WI38 (cell line): ENCODE results near the gene C17orf78.
"Not testable (repeated sequence)": the region's sequence is repeated elsewhere in the genome, so short reads cannot be mapped to it uniquely, and the experiment has no call there.

Experiments used
- H3K4me3 ChIP-seq: 2 replicates; pipeline ENCODE4 v1.5.1; 2011; ENCODE audit warnings: low read depth, mild to moderate bottlenecking, control low read depth, low read length
- CTCF ChIP-seq: IDR thresholded peaks from 2 replicates; pipeline ENCODE4 v1.5.1; 2012; ENCODE audit warnings: low read depth, mild to moderate bottlenecking, control low read depth, low read length

The C17orf78 gene

GRCh38 chr17:37429039-37429438 is 53.3 kb downstream of the C17orf78 start:
- no peak for TF ChIP-seq CTCF
- no peak overlapping the region for H3K4me3 ChIP-seq

GRCh38 chr17:37429453-37429852 is 53.7 kb downstream of the C17orf78 start:
- TF ChIP-seq CTCF, result no peak
- H3K4me3 ChIP-seq, result no peak overlapping the region

- H3K4me3 ChIP-seq, result no peak overlapping the region
- TF ChIP-seq CTCF, result no peak
Measured at GRCh38 chr17:37430051-37430627, 54.4 kb downstream of the C17orf78 start.

- no peak for TF ChIP-seq CTCF
- H3K4me3 ChIP-seq, result no peak overlapping the region
Measured at GRCh38 chr17:37432671-37433070, 56.9 kb downstream of the C17orf78 start.

GRCh38 chr17:37438141-37438540 is 62.4 kb downstream of the C17orf78 start:
- no peak for TF ChIP-seq CTCF
- H3K4me3 ChIP-seq, result no peak overlapping the region

- H3K4me3 ChIP-seq, result no peak overlapping the region
- TF ChIP-seq CTCF, result no peak
Measured at GRCh38 chr17:37440424-37440823, 64.6 kb downstream of the C17orf78 start.

GRCh38 chr17:37441369-37442014 is 65.7 kb downstream of the C17orf78 start:
- not testable (repeated sequence) for H3K4me3 ChIP-seq
